IMR-90 (cell line): ENCODE results near the gene CTNND2. TPM values are rescaled to one million over a fixed set of nuclear protein-coding genes. Genes with fewer than 3 reads are reported as not detected.

ENCODE experiments used
- ATAC-seq: fragments of 200-7000 bp; cut with Tn5 transposase; 2 replicates; pipeline ENCODE4 v1.9.1; 2020; ENCODE audit warnings: low read depth, mild to moderate bottlenecking, moderate library complexity
- BruUV-seq: library from RNA; stranded (reverse); fragments of 400-500 nt; replicated peaks from 2 replicates; lab custom pipeline; 2021; lab: Mats Ljungman, UMichigan
- CTCF ChIA-PET: fragments of 300-600 bp; formaldehyde crosslinking; extraction: SDS; loops from one replicate; lab custom pipeline; 2021; ENCODE audit warnings: antibody characterized with exemption; lab: Yijun Ruan, JAX
- POLR2A ChIA-PET: fragments of 300-600 bp; sonication (Branson Sonifier 250); formaldehyde crosslinking; loops from one replicate; lab custom pipeline; 2022; ENCODE audit warnings: antibody characterized with exemption; ENCODE audit not compliant: unreplicated experiment; lab: Charles Lee
- DNase-seq: peaks from one replicate; pipeline ENCODE4 v3.0.0; 2013
- H2AFZ ChIP-seq: replicated peaks from 2 replicates; pipeline ENCODE3; 2013; ENCODE audit warnings: low read length, mild to moderate bottlenecking; ENCODE audit not compliant: poor library complexity
- H2AK5ac ChIP-seq: 2 replicates; pipeline ENCODE4 v1.6.1; 2013; ENCODE audit warnings: low read depth, low read length, inconsistent platforms
- H2AK9ac ChIP-seq: replicated peaks from 2 replicates; pipeline ENCODE3; 2013; ENCODE audit warnings: mild to moderate bottlenecking, low read depth, low read length, moderate library complexity; ENCODE audit not compliant: poor library complexity
- H2BK120ac ChIP-seq: 2 replicates; pipeline ENCODE4 v1.6.1; 2013; ENCODE audit warnings: low read depth, low read length, inconsistent platforms
- H2BK15ac ChIP-seq: 3 replicates; pipeline ENCODE4 v1.6.1; 2013; ENCODE audit warnings: low read depth, low read length, inconsistent platforms
- H2BK20ac ChIP-seq: 2 replicates; pipeline ENCODE4 v1.6.1; 2013; ENCODE audit warnings: low read depth, mild to moderate bottlenecking, inconsistent platforms, low read length, moderate library complexity
- H2BK5ac ChIP-seq: 2 replicates; pipeline ENCODE4 v1.6.1; 2013; ENCODE audit warnings: mild to moderate bottlenecking, low read depth, low read length, inconsistent platforms; ENCODE audit not compliant: poor library complexity, severe bottlenecking
- H3K14ac ChIP-seq: replicated peaks from 2 replicates; pipeline ENCODE4 v1.6.1; 2013; ENCODE audit warnings: low read depth, low read length, inconsistent platforms
- H3K18ac ChIP-seq: 2 replicates; pipeline ENCODE4 v1.6.1; 2013; ENCODE audit warnings: low read depth, low read length, control low read depth
- H3K23ac ChIP-seq: 2 replicates; pipeline ENCODE4 v1.6.1; 2013; ENCODE audit warnings: low read depth, low read length, inconsistent platforms
- H3K27ac ChIP-seq: 2 replicates; pipeline ENCODE4 v1.5.1; 2013; ENCODE audit warnings: mild to moderate bottlenecking, control low read depth, low read length; ENCODE audit not compliant: insufficient read depth
- H3K27me3 ChIP-seq: 2 replicates; pipeline ENCODE4 v1.6.1; 2013; ENCODE audit warnings: low read length; ENCODE audit not compliant: control insufficient read depth, insufficient read depth
- H3K36me3 ChIP-seq: 2 replicates; pipeline ENCODE4 v1.6.1; 2013; ENCODE audit warnings: low read length, mixed read lengths; ENCODE audit not compliant: control insufficient read depth, insufficient read depth
- H3K4ac ChIP-seq: 2 replicates; pipeline ENCODE4 v1.6.1; 2013; ENCODE audit warnings: low read depth, low read length, inconsistent platforms
- H3K4me1 ChIP-seq: 2 replicates; pipeline ENCODE4 v1.6.1; 2013; ENCODE audit warnings: low read length, mixed read lengths; ENCODE audit not compliant: control insufficient read depth, insufficient read depth
- H3K4me2 ChIP-seq: 2 replicates; pipeline ENCODE4 v1.6.1; 2013; ENCODE audit warnings: low read depth, mild to moderate bottlenecking, control low read depth, low read length, moderate library complexity
- H3K4me3 ChIP-seq: 2 replicates; pipeline ENCODE4 v1.5.1; 2013; ENCODE audit warnings: low read depth, mild to moderate bottlenecking, control low read depth, low read length, moderate library complexity; ENCODE audit not compliant: insufficient read depth
- H3K56ac ChIP-seq: 2 replicates; pipeline ENCODE4 v1.6.1; 2013; ENCODE audit warnings: low read length, inconsistent platforms; ENCODE audit not compliant: insufficient read depth; ENCODE audit errors: extremely low read depth
- H3K79me1 ChIP-seq, 2 experiments: 2 replicates each; pipeline ENCODE4 v1.6.1; 2013; ENCODE audit warnings: low read length in 2 of 2, inconsistent platforms in 1 of 2, low read depth in 1 of 2
- H3K9ac ChIP-seq: 2 replicates; pipeline ENCODE4 v1.6.1; 2013; ENCODE audit warnings: low read depth, low read length, control low read depth
- H3K9me1 ChIP-seq: 2 replicates; pipeline ENCODE4 v1.6.1; 2013; ENCODE audit warnings: low read length, inconsistent platforms; ENCODE audit not compliant: insufficient read depth
- H3K9me3 ChIP-seq: 2 replicates; pipeline ENCODE4 v1.6.1; 2013; ENCODE audit warnings: low read length; ENCODE audit not compliant: control insufficient read depth, insufficient read depth
- H4K20me1 ChIP-seq: 2 replicates; pipeline ENCODE4 v1.6.1; 2013; ENCODE audit warnings: low read length, inconsistent platforms; ENCODE audit not compliant: insufficient read depth
- H4K5ac ChIP-seq: 2 replicates; pipeline ENCODE4 v1.6.1; 2013; ENCODE audit warnings: mild to moderate bottlenecking, low read depth, low read length, control low read depth
- H4K8ac ChIP-seq, 2 experiments: 2 replicates each; pipeline ENCODE4 v1.6.1; 2013; ENCODE audit warnings: low read depth in 2 of 2, low read length in 2 of 2, control low read depth in 1 of 2, inconsistent platforms in 1 of 2
- H4K91ac ChIP-seq: 2 replicates; pipeline ENCODE4 v1.6.1; 2013; ENCODE audit warnings: low read depth, low read length, inconsistent platforms; ENCODE audit not compliant: insufficient read depth
- BHLHE40 ChIP-seq: fragments of 150-350 bp; IDR thresholded peaks from 2 replicates; pipeline ENCODE4 v1.6.1; 2016; ENCODE audit warnings: mild to moderate bottlenecking, low read depth, low read length
- CEBPB ChIP-seq: IDR thresholded peaks from 2 replicates; pipeline ENCODE4 v1.6.1; 2012; ENCODE audit warnings: low read depth, low read length, improper control_type of control experiment
- CHD1 ChIP-seq: IDR thresholded peaks from 2 replicates; pipeline ENCODE4 v1.6.1; 2012; ENCODE audit warnings: low read depth, low read length, improper control_type of control experiment
- CTCF ChIP-seq: conservative IDR thresholded peaks from 2 replicates; pipeline ENCODE4 v1.5.1; 2012; ENCODE audit warnings: mild to moderate bottlenecking, low read depth, low read length, improper control_type of control experiment
- ELK1 ChIP-seq: fragments of 150-350 bp; IDR thresholded peaks from 2 replicates; pipeline ENCODE4 v1.6.1; 2016; ENCODE audit warnings: low read depth, mild to moderate bottlenecking, low read length, moderate library complexity, borderline replicate concordance
- FOS ChIP-seq: fragments of 150-350 bp; IDR thresholded peaks from 2 replicates; pipeline ENCODE4 v1.6.1; 2016; ENCODE audit warnings: low read depth, low read length
- MAFK ChIP-seq: IDR thresholded peaks from 2 replicates; pipeline ENCODE4 v1.6.1; 2012; ENCODE audit warnings: low read depth, low read length, improper control_type of control experiment
- MAZ ChIP-seq: IDR thresholded peaks from 2 replicates; pipeline ENCODE4 v1.6.1; 2012; ENCODE audit warnings: low read depth, mild to moderate bottlenecking, low read length, improper control_type of control experiment, moderate library complexity, borderline replicate concordance
- MXI1 ChIP-seq: IDR thresholded peaks from 2 replicates; pipeline ENCODE4 v1.6.1; 2012; ENCODE audit warnings: low read depth, mild to moderate bottlenecking, low read length, moderate library complexity, borderline replicate concordance
- NFE2L2 ChIP-seq: fragments of 150-350 bp; IDR thresholded peaks from 2 replicates; pipeline ENCODE4 v1.6.1; 2016; ENCODE audit warnings: low read depth, mild to moderate bottlenecking, low read length
- POLR2A ChIP-seq: IDR thresholded peaks from 2 replicates; pipeline ENCODE4 v1.6.1; 2012; ENCODE audit warnings: mild to moderate bottlenecking, low read depth, low read length
- RAD21 ChIP-seq: IDR thresholded peaks from 2 replicates; pipeline ENCODE4 v1.6.1; 2012; ENCODE audit warnings: low read length, improper control_type of control experiment
- RCOR1 ChIP-seq: IDR thresholded peaks from 2 replicates; pipeline ENCODE4 v1.6.1; 2012; ENCODE audit warnings: mild to moderate bottlenecking, low read length, improper control_type of control experiment; ENCODE audit not compliant: insufficient replicate concordance
- RFX5 ChIP-seq: IDR thresholded peaks from 2 replicates; pipeline ENCODE4 v1.8.0; 2012; ENCODE audit warnings: low read depth, mild to moderate bottlenecking, low read length, moderate library complexity
- SMC3 ChIP-seq: fragments of 150-350 bp; IDR thresholded peaks from 2 replicates; pipeline ENCODE4 v1.6.1; 2016; ENCODE audit warnings: low read depth, mild to moderate bottlenecking, antibody characterized with exemption, low read length, moderate library complexity
- USF2 ChIP-seq: fragments of 150-350 bp; IDR thresholded peaks from 2 replicates; pipeline ENCODE4 v1.6.1; 2017; ENCODE audit warnings: mild to moderate bottlenecking, antibody characterized with exemption, low read length, low read depth
- WGBS, 2 experiments: methylation state at CpG; one replicate each; pipeline versions ENCODE4 v1.1.5 to v1.1.7; 2013; ENCODE audit warnings: missing lambda C conversion rate in 2 of 2; ENCODE audit not compliant: insufficient read length in 1 of 2; ENCODE audit errors: extremely low coverage in 2 of 2; 5-methylcytosine and 5-hydroxymethylcytosine counted together
- dilution Hi-C: fragments of 300-500 bp; cut with HindIII; formaldehyde crosslinking; loops from one replicate; pipeline ENCODE4 v1.14.3; 2018; ENCODE audit warnings: low sequenced_read_pairs; ENCODE audit not compliant: unreplicated experiment
- in situ Hi-C: fragments of 300-500 bp; cut with MboI; formaldehyde crosslinking; loops from 3 replicates; pipeline ENCODE4 v1.14.3; 2019; ENCODE audit warnings: low sequenced_read_pairs, inconsistent platforms, mixed read lengths
- intact Hi-C: fragments of 100-400 bp; cut with micrococcal nuclease; formaldehyde crosslinking; loops from 2 replicates; pipeline ENCODE4 v1.10.0; 2022
- polyA plus RNA-seq, 3 experiments: library from polyadenylated mRNA; depleted of rRNA; stranded (reverse); fragments of >200 nt; gene quantifications; 2 replicates each; pipeline ENCODE4 v1.2.3, GENCODE V29; 2012; ENCODE audit warnings: low replicate concordance in 1 of 3
- total RNA-seq: library from RNA; depleted of rRNA; stranded (reverse); fragments of >200 nt; gene quantifications from 2 replicates; pipeline ENCODE4 v1.2.3, GENCODE V29; 2012

CTNND2 gene
- total and polyA plus RNA-seq, 2 of the 4 experiments (the other 2 are of a cell fraction), result not detected

- Histone ChIP-seq H3K4me1 (no peaks in the 10 kb centered on the region), H2BK15ac (no peak overlapping the region), H3K4me3 (no peak overlapping the region), H3K79me1 (no peaks in the 10 kb centered on the region), H3K9ac (no peak overlapping the region), H3K36me3 (no peaks in the 10 kb centered on the region), H4K91ac (no peak overlapping the region), H3K27ac (no peak overlapping the region), H3K23ac (no peak overlapping the region), H3K56ac (no peak overlapping the region), H3K9me1 (no peaks in the 10 kb centered on the region), H2BK20ac (no peak overlapping the region), H3K4ac (no peak overlapping the region), H3K14ac (no peak overlapping the region), H3K27me3 (no peaks in the 10 kb centered on the region), H3K18ac (no peak overlapping the region), H2AK9ac (no peak overlapping the region), H4K20me1 (no peaks in the 10 kb centered on the region), H4K5ac (no peak overlapping the region), H2AFZ (no peak overlapping the region), H2BK120ac (no peak overlapping the region), H2BK5ac (no peak overlapping the region), H3K4me2 (no peak overlapping the region), H2AK5ac (no peak overlapping the region), H4K8ac (no peak overlapping the region), H3K9me3 (peaks cover 12% of the 10 kb centered on the region; the same call in 1 of the 2 replicates)
- ChIA-PET POLR2A (no interaction called here), CTCF (no interaction called here)
- ATAC-seq (no peak), DNase-seq (no peak)
- TF ChIP-seq USF2 (no peak), MAFK (no peak), BHLHE40 (no peak), CHD1 (no peak), SMC3 (no peak), NFE2L2 (no peak), RAD21 (no peak), ELK1 (no peak), POLR2A (no peak), RFX5 (no peak), CTCF (no peak), MAZ (no peak), FOS (no peak), RCOR1 (no peak), CEBPB (no peak), MXI1 (no peak)
- dilution Hi-C loops, result no loop called here
- no CpG with 5 or more reads among the region's 2 CpGs for WGBS, 2 experiments
- BruUV-seq, result no TSS peak
- intact Hi-C loops, result no loop called here
- in situ Hi-C loops, result no loop called here
Measured at GRCh38 chr5:11683666-11684065, 220.6 kb downstream of the CTNND2 start.
